Tongue (tissue), 2 donors: ENCODE measurements around the gene CACNA1S. TPM values are rescaled to one million over a fixed set of nuclear protein-coding genes. Genes with fewer than 3 reads are reported as not detected.

Experiments used
- DNase-seq: peaks from one replicate; pipeline ENCODE4 v3.0.0-alpha.2; 2015
- total RNA-seq: library from RNA; depleted of rRNA; stranded (reverse); fragments of >200 nt; gene quantifications from one replicate; pipeline ENCODE4 v1.2.3, GENCODE V29; 2014

CACNA1S gene
- total RNA-seq, 1 donor from 2014 or later = 74.9 TPM

DNA sequence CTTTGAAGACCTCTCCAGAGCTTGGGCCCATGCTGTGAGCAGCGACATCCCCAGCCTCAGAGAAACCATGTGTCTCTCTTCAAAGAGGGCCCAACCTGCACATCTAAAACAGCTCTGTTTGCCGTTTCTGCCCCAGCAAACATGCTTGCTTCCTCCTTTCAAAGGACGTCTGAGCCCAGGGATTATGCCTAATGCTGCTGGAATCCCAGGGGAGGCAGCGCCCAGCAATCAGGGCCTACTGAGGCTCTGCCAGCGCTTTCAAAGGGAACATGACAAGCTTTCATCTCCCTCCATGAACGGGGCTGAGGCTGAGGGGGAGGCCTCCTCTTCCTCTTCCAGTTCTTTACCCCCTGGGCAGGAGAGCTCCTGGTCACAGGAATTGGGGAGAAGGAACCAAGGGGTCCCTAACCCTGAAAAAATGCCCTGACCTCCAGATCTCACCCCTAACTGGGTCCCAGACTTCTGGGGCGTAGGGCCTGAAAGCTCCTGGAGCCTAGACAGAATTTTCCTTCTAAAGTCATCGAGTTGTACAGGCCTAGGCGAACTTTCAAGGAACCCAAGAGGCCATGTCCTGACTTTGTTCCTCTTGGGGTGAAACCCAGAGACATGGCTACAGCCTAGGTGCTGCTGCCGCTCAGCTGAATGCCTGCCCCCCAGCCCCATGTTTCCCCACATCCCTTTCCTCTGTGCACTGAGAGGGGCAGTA, 28.2 kb upstream of the CACNA1S start:
- DNase-seq = peak; percentile 57

DNA sequence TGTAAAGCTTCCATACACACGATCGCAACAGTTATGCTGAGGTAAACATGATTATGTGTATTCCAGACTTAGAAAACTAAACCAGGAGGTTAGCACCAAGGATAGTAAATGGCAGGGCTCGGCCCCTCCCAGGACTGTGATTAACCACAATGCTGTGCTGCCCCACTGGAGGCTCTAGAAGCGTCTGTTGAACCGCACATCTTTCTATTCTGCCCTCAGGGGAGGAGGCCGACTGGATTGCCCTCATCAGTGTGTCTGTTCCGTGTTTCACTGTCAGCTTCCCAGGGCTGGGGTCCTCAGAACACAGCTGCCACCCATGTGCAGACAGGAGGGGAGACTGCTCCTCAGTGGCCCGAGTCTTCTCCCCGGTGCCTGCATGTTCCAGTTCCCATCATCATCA, 27.5 kb upstream of the CACNA1S start:
- DNase-seq = no peak

DNA sequence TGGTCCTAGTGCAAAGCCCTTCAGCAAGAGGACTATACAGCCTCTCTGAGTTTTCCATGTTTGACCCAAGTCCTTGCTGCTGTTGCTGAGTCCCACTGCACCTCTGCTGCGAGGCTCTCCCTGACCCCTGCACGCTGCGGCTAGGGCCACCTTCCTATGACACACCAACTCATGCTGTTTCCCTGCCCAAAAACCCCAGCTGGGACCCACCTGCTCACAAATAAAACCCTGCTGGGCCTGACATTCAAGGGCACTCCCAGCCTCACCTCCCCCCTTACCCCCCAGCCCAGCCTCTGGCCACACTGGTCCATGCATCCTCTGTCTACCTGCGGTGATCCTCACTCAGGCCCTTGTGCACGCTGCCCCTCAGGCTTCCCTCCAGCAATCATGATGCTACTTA, 27.1 kb upstream of the CACNA1S start:
- no peak for DNase-seq

DNA sequence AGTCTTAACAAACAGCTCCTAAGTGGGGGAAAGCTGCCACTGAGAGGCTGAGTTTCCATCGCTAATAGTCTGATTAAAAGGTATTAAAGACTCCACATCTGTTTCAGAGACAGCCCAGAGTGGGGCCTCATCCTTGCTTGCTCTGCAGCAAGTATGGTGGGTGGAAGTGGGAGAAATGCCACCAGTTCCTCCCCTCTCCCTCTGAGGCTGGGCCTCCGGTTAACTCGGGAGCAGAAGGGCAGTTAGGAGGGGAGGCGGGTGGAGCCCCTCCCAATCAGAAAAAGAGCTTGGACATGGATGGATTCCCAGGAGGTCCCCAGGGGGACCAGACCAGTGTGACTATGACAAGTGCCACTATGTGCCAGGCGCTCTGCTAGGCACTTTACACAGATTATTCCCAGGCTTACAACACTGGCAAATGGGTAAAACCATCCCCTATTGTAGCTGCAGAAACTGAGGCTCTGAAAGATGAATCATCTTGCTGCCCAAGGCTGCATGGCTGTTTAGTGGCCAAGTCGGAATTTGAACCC, 26.1 kb upstream of the CACNA1S start:
- DNase-seq = peak; percentile 38

DNA sequence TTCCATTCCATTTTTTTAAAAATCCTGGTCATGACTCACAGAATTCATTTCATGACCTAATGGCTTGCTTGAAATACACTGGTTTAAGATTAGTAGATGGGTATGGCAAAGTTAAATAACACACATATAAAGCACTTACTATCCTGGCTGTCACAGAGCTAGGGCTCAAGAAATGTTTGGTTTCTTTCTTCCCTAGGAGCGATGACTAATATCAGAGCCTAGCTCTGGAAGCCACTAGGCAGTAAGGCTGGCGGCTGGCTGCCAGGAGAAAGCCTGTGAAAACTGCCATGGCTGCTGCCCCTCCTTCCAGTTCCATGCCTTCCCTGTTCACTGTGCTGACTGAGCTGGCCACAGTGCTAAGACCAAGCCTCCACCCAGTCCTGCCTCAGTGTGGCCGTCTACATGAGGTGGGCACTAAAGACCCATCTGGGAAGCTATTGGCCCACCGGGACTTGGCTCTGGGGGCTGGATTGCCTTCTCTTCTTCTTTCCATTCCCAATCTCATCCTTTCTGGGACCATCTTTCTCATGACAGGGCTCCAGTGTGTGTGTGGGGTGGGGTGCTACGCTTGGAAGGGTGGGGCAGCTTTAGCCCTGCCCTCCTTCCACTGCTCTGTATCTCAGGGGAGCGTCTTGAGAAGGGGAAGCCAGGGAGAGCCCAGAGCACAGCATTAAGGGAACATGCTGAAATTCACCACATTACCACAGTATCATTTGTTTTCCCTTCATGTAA, 25.5 kb upstream of the CACNA1S start:
- DNase-seq = peak; percentile 81

DNA sequence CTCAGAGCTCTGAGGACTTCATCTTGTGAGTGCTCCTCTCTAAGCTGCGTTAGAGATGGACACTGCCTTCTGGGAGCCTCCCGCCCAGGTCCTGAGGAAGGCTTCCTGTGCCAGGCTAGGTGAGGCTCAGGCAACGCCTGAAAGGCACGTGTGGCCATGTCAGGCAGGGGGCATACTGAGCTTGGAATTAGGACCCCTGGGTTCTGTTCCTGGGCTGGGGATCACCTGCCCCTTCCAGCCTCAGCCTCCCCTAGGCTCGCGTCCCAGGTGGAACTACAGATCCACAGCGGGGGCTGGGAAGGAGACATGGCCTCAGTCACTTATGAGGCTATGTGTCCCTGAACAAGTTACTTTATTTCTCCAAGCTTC, 24.8 kb upstream of the CACNA1S start:
- no peak for DNase-seq

DNA sequence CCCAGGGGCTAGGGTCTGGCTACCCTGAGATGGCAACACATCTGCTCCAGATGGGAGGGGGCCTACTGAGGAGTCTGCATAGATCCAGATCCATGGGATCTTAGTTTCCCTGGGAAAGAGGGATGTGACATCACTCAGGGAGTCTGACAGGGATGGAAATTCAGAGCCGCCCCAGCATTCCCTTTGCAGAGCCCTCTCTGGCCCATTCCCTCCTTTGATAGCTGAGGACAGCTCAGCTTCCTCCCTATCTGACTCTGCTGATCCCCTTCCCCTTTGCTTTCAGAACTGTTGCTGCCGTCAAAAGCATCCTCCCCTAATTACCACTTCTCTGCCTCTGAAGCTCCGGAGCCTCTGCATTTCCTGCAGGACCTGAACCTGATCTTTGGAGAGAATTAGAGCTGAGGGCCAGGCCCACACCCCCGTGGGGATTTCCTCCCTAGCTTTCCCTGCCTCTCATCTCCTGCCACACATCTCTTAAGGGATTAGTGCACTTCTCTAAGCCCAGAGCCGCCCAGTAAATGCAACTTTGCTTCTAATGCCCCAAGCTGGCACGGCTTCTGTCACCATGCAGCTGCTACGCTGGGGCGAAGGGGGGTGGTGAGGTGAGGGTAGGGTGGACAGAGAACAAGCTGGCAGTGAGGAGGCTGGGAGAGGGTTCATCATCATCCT, 24.3 kb upstream of the CACNA1S start:
- DNase-seq = peak; percentile 76

DNA sequence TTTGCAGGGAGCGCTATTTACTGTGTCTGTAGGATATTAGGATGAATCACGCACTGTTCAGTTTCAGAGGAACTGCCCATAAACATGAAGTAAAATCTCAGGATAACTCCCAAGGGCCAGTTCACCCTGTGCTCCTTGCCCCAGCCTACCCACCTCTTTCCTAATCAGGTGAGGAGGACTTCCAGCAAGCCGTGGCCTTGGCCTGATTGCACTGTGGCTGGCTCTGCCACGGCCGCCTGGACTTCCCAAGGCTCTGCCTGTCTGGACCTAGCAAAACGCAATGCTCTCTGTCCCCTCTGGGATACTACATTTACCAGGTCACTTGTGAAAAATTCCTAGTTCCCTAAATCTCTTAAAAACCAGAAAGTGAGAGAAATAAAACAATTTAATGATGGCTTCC, 22.2 kb upstream of the CACNA1S start:
- no peak for DNase-seq

DNA sequence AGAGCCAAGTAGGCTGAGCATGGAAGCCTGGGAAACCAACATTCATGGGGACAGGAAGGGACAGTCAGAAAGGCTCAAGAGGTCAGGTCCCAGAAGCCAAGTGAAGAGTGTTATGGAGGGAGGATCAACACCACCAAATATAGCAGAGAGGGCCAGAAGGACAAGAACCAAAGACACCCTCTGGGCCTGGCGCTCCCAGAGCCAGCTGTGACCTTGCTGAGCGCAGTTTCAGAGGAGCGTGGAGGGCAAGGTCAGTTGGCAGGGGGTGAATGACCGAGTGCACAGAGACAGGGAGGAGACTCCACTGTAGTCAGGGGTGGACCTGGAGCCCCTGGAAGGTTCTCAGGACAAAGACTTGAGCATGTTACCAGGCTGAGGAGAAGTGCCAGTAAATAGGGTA, 19.2 kb upstream of the CACNA1S start:
- no peak for DNase-seq

DNA sequence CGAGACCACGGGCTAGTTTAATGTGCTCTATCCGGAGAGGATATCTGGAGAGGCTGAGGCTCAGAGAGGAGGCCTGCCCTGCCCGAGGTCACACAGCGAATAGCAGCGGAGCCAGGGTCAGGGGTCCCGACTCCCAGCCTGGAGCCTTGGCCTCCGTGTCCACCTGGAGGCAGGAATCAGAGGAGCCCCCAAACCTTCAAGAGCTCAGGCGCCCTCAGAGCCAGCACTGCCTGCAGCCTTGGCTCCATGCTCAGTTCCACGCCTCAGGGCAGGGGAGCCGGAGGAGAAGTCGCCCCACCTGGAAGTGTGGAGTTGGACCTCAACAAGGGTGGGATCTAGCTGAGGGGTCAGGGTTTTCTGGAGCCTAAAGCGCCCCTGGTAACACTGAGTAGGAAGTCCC, 16.7 kb upstream of the CACNA1S start:
- DNase-seq = no peak

DNA sequence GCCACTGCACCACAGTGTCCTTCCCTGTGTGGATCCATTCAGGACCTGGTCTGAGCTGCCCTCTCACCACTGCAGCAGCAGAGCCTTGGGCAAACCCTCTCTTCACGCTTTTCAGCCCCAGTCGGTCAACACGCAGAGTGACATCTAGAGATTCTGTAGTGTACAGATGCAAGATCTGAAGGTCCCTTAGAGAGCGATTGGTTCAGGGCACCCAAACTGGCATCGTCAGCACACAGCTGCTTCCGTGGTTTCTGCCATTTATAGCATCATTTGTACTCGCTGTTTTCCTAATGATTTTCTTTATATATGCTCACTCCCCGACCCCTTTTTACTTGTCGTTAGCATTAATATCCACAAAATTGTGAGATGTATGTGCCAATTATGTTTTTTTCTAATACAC, 16.2 kb upstream of the CACNA1S start:
- no peak for DNase-seq

DNA sequence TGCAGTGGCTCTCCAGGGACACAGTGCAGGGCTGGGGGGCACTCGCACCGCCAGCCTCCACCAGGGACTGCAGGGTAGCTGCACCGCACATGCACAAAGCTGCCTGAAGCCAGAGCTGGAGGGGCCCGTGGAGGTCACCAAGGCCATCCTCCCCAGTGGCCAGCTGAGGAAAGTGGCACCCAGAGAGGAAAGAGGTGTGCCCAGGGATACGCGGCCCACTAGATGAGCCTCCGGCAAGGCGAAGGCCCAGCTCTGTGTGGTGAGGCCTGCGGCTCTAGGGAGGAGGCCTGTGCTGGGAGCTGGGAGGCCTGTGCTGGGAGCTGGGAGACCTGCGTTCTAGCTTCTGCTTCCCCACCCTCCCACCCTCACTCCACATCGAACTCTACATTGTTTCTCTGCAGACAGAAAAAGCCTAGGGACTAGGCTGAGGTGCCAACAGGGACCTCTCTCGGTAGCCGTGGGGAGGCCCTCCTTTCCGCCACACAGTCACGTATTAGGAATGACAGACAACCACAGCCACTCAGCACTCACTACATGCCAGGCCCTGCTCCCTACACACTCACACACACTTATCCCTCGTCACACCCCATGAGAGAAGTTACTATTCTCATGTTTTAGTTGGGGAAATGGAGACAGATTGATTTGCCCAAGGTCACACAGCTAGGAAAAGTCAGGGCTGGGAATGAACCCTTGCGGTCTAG, 15.7 kb upstream of the CACNA1S start:
- no peak for DNase-seq

DNA sequence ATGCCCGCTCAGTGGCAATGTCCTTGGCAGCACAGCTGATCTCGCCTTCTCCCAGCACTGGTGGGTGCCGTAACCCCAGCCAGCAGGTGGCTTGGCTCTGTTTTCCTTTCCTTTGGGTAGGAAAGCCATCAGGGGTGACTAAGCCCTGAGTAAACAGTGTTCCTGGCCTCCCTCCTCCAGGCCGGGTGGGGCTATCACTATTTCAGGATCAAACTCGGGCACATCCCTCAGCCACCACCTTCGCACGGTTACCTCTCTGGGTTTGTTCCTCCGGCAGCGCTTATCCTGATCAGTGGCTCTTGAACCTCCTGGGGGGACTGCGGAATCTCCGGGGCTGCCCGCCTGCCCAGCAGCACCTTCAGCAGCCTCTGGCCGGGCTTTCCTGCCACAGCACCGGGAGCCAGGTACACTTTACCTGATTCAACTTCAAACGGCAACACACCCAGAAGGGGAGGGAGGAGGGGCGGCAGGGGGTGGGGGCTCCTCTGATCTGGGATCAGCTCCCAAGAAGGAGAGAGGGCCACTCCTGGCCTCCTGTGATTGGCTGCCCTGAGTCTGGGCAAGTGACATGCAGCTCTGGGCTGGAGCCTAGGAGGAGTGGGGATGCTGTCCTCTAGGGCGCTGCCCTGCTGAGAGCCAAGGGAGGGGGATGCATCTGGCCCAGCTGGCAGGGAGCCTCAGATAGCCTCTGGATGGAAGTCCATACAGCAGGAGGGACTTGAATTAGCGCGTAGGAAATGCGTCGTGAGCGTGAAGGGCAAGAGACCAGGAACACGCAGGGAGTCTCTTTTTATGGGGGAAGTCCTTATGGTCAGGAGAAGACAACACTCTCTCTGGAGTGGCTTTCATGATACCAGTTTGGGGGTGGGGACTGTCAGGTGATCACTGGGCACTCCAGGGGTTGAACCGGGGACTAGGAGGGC, 14.9 kb upstream of the CACNA1S start, which contains the start of gene ASCL5:
ASCL5 (minus strand) TSS at position 353 of the 923 bp plus-strand sequence. CDS start 11,812 bp downstream, outside the sequence.
- DNase-seq = no peak

DNA sequence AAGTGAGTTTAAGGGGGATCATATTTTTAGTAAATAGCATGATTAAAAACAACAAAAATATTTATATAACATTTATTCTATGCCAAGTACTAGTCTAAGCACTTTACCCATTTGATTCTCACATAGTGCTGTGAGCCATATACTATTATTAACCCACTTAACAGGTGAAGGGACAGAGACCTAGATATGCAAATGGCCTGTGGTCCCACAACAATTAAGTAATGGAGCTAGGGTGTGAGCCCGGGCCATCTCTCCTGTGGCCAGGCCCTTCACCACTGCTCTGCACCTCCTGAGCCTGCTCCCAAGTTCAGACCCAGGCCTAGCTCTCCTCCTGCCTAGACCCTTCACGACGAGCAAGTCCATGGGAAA, 14.2 kb upstream of the CACNA1S start:
- no peak for DNase-seq

DNA sequence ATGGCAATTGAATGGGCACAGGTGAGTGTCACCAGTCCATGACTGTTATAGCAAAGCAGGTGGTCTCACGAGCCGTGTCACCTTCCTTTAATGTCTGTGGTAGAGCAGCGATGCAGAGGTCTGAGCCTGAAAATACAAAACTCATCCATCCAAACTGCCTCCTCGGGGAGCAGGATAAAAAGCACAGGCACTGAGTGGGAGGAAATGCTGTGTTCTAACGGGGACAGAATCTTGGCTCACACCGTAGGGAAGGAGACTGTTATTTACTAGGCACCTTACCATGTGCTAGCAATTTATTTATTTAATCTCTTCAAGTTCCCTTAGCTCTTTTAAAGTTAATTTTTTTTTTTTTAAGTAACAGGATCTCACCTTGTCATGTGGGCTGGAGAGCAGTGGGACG, 13.6 kb upstream of the CACNA1S start:
- DNase-seq = peak; percentile 51

DNA sequence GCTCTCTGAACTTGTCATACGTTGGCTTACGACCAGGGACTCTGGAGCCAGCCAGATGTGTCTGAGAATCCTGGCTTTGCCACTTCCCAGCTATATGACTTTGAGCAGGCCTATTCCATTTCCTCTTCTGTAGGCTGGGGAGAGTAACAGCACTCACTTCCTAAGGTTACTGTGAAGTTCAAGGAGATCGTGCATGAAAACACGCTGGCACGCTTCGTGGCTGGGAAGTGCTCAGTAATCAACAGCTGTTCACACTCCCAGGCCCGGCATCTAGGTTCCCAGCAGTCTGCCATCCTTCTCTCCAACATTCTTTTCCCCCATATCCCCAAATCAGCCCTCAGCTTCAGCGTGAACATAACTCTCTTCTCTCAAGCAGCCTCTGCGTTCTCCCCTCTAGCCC, 12.8 kb upstream of the CACNA1S start:
- peak; percentile 79 for DNase-seq

DNA sequence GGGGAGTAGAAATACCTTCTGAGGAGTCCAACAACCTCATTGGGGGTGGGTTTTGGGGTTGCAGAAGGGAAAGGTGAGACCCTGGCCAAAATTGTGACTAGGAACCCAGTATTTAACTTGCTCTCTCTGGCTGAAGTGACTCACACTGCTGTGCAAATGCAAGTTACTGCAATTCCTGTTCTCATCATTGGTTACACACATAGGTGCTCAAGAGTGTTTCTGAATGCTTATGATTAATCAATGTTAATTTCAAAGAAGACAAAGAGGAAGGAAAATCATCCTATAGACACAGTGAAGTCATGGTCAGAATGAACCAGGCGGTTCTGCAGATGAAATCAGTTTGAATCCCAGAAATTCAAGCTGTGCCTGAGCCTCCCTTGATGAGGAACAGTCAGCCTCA, 11.6 kb upstream of the CACNA1S start:
- no peak for DNase-seq

DNA sequence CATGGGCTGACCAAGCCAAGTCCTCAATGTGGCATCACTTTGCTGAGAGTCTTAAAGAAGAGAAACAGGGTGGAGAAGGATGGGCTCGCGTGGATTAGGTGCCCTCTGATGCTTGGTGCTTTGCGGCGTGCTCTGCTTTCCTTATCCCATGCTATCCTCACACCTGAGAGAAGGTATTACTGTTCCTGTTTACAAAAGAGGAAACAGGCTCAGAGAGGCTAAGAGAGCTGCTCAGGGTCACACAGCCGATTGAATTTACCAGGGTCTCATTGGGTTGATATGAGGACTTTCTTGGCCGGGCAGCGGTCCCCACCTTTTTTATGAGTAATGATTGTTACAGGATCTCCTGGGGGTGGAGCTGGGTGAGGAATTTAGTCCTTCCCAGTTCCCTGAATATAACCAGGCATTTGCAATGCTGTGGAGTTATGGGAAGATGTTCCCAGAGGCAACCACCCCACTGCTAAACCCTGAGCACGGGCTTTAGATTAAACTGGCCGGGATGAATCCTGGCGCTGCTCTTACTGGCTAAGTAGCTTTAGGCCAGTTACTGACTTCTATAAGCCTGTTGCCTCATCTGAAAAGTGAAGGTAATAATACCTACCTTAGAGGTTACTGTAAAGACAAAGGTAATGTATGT, 10.2 kb upstream of the CACNA1S start:
- no peak for DNase-seq

DNA sequence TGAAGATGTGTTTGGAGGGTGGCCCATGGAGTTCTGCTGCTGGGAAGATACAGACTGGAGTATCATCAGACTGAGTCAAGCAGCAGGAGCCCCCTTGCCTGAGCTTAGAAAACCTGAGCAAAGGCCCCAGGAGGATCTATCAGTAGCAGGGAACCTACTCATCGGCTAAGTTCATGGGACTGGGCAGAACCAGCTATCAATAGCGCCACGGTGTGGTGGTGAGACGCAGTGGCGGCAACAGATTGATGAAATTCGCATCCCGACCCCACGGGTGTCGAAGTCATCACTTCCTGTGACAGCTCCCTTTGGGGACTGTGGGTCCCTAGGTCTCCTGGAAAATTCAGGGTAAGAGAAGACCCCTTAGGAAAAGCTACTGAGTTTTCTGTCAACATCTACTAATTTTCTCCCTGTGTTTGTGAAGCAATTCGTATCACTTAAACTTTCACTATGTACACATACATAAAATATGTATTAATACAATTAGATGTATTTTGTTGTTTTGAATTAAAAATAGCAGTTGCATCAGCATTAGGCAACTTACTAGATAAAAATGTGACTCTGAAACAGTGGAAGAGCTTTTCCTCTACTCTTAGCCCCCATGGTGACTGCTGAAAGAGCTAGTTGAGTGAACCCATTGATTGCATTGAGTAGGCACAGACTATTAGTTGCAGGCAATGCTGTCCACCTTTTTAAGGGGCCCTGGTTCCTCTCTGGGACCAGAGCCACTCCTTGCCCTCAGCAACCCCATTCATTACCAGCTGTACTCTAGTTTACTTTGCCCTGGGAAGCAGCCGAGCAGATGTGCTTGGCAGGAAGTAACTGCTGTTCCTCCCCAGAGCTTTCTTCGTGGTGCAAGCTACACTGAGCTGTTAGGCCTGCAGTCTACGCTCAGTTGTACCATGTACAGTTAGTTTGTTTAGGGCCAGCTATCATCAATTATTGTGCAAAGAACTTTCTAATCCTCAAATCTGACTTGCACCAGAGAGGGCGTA, 7.3 kb upstream of the CACNA1S start:
- peak; percentile 51 for DNase-seq

DNA sequence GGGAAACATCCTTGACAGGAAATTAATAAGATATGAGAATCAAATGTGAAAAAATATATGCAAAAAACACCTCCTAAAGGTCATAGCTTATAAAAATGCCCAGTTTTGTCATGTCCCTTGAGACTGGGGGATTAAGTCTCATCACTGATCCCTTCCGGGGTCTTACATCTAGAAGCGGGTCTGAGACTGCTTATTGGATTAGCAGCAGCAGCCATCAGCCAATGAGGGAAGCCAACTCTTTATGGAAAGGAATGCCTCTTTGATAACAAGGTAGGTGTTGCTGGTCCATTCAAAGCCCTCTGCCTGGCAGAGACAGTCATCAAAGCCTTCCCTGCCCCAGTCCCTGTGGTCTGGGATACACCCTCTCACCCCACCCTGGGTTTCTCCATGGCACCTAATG, 3.9 kb upstream of the CACNA1S start:
- no peak for DNase-seq
